GM19328 (cell line): ENCODE measurements around the gene RNF17.
"Not testable (repeated sequence)": the region's sequence is repeated elsewhere in the genome, so short reads cannot be mapped to it uniquely, and the experiment has no call there.

Source experiments
- ATAC-seq: cut with Tn5 transposase; IDR thresholded peaks from one replicate; pipeline ENCODE4 v1.9.1; 2021; ENCODE audit warnings: mild to moderate bottlenecking, moderate library complexity; ENCODE audit not compliant: unreplicated experiment

The RNF17 gene

GRCh38 chr13:24744247-24744646 is 19.7 kb upstream of the RNF17 start:
- ATAC-seq: no peak

- no peak for ATAC-seq
Measured at GRCh38 chr13:24745516-24745860, 18.5 kb upstream of the RNF17 start.

DNA sequence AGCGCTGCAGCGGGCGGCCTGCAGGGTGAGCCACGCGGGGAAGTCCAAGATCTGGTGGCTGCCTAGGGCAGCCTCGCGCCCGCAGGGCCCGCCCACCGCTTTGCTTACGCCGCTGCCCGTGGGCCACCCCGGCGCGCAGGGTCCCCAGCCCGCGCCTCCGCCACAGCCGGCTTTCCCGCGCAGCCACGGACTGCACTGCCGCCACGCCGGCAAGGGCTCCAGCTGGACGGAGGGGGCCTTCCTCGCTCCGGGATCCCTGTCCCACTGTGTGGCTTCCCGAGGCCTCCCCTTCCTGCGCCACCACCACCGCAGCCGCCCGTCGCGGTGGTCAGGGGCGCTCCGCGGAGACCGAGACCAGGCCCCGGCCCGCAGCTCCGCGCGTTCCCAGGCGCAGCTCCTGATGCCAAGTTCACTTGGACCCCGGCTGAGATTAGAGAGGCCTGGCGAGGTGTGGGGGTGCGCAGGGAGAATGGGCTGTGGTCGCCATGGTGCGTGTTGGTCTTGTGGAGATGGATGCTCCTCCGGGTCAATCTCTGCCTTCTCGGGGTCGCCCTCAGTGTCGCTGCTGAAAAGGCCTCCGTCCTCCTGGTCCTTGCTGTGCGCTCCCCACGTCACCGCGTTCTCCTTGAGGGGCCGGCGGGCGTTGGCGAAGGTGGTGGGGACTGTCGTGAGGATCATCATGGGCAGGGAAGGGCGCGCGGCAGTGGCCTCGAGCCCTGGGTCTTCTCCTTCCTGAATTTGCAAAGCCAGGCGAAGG is 17.9 kb upstream of the RNF17 start:
- ATAC-seq: no peak

DNA sequence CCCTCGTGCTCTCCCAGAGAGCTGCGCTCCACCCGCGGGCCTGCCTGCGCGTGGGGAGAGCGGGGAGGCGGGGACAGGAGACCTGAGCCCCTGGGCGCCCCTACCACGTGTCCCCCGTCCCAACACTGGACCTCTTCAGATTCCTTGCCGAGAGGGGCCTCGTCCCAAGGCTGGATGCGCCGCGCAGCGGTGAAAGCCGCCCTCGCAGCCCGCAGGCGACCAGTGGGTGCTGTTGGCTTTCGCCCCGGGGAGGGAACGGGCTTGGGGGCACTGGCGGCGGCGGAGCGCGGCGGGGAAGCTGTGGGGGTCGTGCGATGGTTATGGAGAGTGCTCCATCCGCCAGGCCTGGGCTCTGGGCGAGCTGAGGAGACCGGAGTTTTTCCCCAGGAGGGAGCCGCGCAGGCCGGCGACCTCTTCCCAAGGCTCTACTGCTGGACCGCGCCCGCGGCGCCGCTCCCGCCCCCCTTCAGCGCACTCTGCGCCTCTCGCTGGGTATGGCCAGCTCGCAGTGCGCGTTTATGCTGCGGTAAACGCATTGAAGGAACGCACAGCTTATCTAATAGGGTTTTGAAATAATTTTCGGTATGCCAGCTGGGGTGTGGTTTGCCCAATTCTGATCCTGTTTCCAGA is 17.2 kb upstream of the RNF17 start:
- ATAC-seq: no peak

DNA sequence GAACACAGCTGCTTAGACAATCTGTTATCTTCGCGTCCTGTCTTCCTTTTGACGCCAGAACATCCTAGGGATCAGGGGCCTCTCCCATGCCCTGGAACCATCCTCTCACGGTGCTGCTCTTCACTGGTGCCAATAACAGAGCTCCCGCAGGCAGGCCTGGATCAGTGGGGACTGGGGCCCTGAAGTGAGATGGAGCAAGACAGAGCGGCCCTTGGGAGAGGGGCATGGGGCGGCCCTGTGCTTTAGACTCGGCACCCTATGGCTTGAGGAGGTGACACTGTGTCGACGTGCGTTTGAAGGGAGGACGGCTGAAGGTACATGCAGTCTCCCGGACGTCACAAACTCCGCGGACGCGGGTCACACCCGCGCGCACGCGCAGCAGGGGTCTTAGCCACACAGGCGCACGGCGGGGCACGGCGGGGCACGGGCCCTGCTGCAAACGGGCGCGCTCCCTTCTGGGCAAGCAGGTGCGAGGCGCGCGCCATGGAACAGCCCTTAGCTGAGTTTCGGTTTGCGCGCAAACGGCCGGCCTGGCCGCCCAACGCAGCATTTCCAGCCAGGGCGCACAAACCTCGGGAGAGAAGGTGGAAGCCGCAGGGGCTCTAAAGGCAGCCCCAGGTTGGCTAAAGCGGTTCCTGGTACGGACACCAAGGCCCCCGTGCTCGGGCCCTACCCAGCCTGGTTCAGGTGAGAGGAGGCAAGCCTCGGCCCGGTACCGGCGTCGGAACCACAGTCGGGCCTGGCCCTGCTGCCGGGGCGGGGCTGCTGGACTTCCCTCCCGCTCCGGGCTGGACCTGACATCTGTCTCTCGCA is 16.5 kb upstream of the RNF17 start:
- no peak for ATAC-seq

- ATAC-seq: no peak
Measured at GRCh38 chr13:24748061-24748400, 15.9 kb upstream of the RNF17 start.

- no peak for ATAC-seq
Measured at GRCh38 chr13:24759197-24759596, 4.8 kb upstream of the RNF17 start.

DNA sequence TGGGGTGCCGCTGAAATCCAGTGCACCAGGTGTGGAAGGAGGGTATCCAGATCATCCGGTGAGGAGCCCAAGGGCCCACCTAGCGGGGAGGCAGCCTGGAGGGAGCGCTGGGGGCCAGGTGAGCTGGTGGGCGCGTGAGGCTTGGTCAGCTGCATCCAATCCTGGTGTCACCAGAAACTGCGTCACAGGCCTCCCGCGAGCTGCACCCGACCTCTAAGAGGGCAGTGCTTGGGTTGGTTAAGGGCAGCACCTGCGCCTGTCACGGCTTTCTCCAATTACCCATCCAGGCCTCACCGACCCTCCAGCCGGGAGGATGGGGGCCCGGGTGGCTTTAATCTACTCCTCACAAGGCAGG is 284 bp downstream of the RNF17 start:
- no peak for ATAC-seq

DNA sequence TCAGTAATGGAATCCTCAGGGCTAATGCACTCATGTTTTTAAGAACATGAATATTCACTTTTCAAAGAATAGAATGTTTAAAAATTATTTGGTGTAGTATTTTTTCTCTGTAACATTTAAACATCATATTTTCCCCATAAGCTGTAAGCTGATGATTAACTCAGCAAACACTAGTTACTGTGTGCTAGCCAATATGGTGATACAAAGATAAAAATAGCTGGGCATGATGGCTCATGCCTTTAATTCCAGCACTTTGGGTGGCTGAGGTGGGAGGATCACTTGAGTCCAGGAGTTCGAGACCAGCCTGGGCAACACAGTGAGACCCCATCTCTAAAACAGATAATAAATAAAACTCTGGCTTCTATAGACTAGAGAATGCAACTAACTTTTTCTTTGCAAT is 13.2 kb downstream of the RNF17 start:
- ATAC-seq: no peak

- no peak for ATAC-seq
Measured at GRCh38 chr13:24784319-24784718, 20.4 kb downstream of the RNF17 start.

GRCh38 chr13:24788538-24788937 is 24.6 kb downstream of the RNF17 start:
- ATAC-seq: no peak

GRCh38 chr13:24802074-24802473 is 38.1 kb downstream of the RNF17 start:
- no peak for ATAC-seq

DNA sequence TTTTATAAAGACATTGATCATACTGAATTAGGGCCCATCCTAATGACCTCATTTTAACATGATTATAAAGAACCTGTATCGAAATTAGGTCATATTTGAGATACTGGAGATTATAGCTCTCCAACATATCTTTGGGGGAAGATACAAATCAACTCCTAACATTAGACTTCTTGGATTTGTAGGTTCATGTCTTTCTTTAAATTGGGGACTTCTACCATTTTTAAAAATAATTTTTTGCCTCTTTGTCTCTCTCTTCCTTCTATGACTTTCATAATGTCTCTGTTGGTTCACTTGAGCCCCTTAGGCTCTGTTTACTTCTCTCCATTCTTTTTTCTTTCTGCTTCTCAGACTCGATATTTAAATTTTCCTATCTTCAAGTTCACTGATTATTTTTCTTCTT is 57.2 kb downstream of the RNF17 start:
- ATAC-seq: no peak

- no peak for ATAC-seq
Measured at GRCh38 chr13:24822640-24823039, 58.7 kb downstream of the RNF17 start.

GRCh38 chr13:24823122-24823710 is 59.2 kb downstream of the RNF17 start:
- not testable (repeated sequence) for ATAC-seq

DNA sequence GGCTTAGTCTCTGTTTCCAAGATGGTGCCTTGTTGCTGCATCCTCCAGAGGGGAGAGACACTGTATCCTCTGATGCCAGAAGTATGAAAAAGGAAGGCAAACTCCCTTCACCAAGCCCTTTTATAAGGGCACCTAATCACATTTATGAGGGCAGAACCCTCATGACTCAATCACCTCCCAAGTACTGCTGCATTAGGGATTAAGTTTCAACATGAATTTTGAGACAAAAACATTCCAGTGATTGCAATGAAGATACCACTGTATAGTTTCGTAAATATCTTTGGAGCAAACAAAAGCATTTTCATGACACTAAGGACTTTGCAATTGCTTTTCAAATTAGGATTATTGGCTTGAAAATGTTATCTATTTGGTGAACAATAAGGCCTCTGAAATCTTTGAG is 63.8 kb downstream of the RNF17 start:
- ATAC-seq: no peak

GRCh38 chr13:24834902-24835510 is 71.0 kb downstream of the RNF17 start:
- no peak for ATAC-seq

DNA sequence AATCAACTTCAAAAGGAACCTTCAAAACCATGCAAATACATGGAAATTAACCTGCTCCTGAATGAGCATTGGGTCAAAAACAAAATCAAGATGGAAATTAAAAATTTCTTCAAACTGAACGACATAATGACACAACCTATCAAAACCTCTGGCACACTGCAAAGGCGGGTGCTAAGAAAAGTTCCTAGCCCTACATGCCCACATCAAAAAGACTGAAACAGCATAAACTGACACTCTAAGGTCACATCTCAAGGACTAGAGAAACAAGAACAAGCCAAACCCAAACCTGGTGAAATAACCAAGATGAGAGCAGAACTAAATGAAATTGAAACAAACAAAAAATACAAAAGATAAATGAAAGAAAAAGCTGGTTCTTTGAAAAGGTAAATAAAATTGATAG is 73.6 kb downstream of the RNF17 start:
- not testable (repeated sequence) for ATAC-seq

DNA sequence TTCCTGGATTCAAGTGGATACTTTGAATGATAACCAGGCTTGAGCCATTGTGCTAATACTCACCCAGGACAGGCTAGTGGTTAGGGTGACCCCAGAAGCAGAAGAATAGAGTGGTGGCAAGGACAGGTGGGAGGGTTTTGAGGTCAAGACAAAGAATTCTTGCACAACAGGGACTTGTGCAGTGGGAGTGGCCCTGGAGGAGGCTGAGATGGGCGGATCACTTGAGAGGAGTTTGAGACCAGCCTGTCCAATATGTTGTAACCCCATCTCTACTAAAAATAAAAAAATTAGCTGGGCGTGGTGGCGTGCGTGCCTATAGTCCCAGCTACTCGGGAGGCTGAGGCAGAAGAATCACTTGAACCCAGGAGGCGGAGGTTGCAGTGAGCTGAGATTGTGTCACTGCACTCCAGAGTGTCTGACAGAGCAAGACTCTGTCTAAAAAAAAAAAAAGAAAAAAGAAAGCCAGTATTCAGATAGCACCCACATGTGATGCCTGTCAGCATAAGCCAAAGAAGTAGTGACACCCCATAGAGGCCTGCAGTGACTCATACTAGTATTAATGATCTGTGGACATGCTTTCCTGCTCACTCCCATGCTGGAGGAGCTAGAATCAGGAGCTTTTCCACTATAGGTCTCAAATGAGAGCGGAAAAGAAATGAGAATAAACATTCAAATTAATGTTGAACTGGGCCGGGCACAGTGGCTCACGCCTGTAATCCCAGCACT is 78.7 kb downstream of the RNF17 start:
- no peak for ATAC-seq

- ATAC-seq: no peak
Measured at GRCh38 chr13:24851546-24851945, 87.6 kb downstream of the RNF17 start.

GRCh38 chr13:24854311-24854710 is 90.3 kb downstream of the RNF17 start:
- no peak for ATAC-seq
